Right lobe of liver (tissue), 6 donors: ENCODE data around the gene TK1. TPM values are rescaled to one million over a fixed set of nuclear protein-coding genes. Genes with fewer than 3 reads are reported as not detected.

Source experiments
- ATAC-seq, 4 donors: fragments of 200-7000 bp; cut with Tn5 transposase; one replicate each; pipeline ENCODE4 v1.9.1; 2020; ENCODE audit warnings: mild to moderate bottlenecking in 4 of 4, moderate library complexity in 4 of 4
- DNase-seq, 3 donors: peaks; one replicate each; pipeline ENCODE4 v3.0.0-alpha.2; 2020
- H3K27ac ChIP-seq, 3 donors: fragments of 200-600 bp; one replicate each; pipeline ENCODE4 v1.8.0; 2022
- H3K27me3 ChIP-seq, 2 donors: fragments of 200-600 bp; one replicate each; pipeline ENCODE4 v1.8.0; 2022
- H3K36me3 ChIP-seq, 4 donors: fragments of 200-600 bp; sonication (generic) in 1 of 4; one replicate each; pipeline versions ENCODE4 v1.5.1 to v1.8.0; 2017 to 2022; ENCODE audit warnings: control low read depth in 1 of 4
- H3K4me1 ChIP-seq, 4 donors: fragments of 200-600 bp; sonication (generic) in 1 of 4; one replicate each; pipeline versions ENCODE4 v1.5.1 to v1.8.0; 2017 to 2022; ENCODE audit warnings: control low read depth in 1 of 4
- H3K4me3 ChIP-seq, 3 donors: fragments of 200-600 bp; one replicate each; pipeline ENCODE4 v1.8.0; 2022
- H3K9me3 ChIP-seq, 4 donors: fragments of 200-600 bp; sonication (generic) in 1 of 4; one replicate each; pipeline versions ENCODE4 v1.5.1 to v1.8.0; 2017 to 2022; ENCODE audit warnings: control low read depth in 1 of 4
- CTCF ChIP-seq, 4 donors: fragments of 200-600 bp in 3 of 4; fragments of 450-650 bp in 1 of 4; IDR thresholded peaks; one replicate each; pipeline versions ENCODE4 v1.5.1 to v1.8.0; 2016 to 2022; ENCODE audit warnings: antibody characterized with exemption in 4 of 4, mild to moderate bottlenecking in 2 of 4
- POLR2A ChIP-seq: fragments of 450-650 bp; IDR thresholded peaks from one replicate; pipeline ENCODE4 v1.6.1; 2017; ENCODE audit warnings: antibody characterized with exemption, mild to moderate bottlenecking
- WGBS: methylation state at CpG from one replicate; pipeline ENCODE4 v1.1.6; 2018; ENCODE audit warnings: low coverage, low lambda C conversion rate; ENCODE audit not compliant: insufficient coverage; ENCODE audit errors: missing lambda C conversion rate; 5-methylcytosine and 5-hydroxymethylcytosine counted together
- intact Hi-C, 2 donors: fragments of 100-400 bp; cut with DNase I; formaldehyde crosslinking; loops; one replicate each; pipeline versions ENCODE4 v1.11.2 to v1.14.1; 2022
- total RNA-seq, 6 experiments: library from RNA; depleted of rRNA in 2 of 6; stranded (reverse); fragments of >200 nt in 2 of 6; fragmentation: NEBNext Ultra II Directional in 3 of 6; extraction: Animal tissue kit (Norgen Biotek cat#: 25700) in 3 of 6; gene quantifications; one replicate each; pipeline versions ENCODE4 v1.1.0 to v1.2.4, GENCODE V29; 2016 to 2023
- donor health status: DM: no; HTN: yes; CAD: no.
- donor health status: DM: no; HTN: no; CAD: no.
- donor health status: DM: no; HTN: no; CAD: no.
- donor health status: DM: no; HTN: yes; CAD: no.
- donor health status: DM: no; HTN: yes; CAD: no.

The TK1 gene
- total RNA-seq, 6 experiments from 2014 or later: 2.1 to 8.3 (median 4.7) TPM

GRCh38 chr17:78205124-78205775 lies 18.4 kb upstream of the TK1 start:
- DNase-seq: no peak
- H3K36me3 ChIP-seq: peaks cover 0 to 44% (median 23%) of the 10 kb centered on the region in 4 donors
- no peak for TF ChIP-seq CTCF (IDR thresholded peaks at IDR 0.05)
- TF ChIP-seq POLR2A: no peak
- H3K4me1 ChIP-seq: peaks cover 0 to 2% (median 0%) of the 10 kb centered on the region in 4 donors
- H3K27ac ChIP-seq: no peak overlapping the region
- H3K4me3 ChIP-seq: no peak overlapping the region
- peak in 2 of 4 donors; percentile 14 to 31 for ATAC-seq
- no peaks in the 10 kb centered on the region for H3K9me3 ChIP-seq
- H3K27me3 ChIP-seq: no peaks in the 10 kb centered on the region
- 17% methylated on average over 1 of the region's 17 CpGs for WGBS
- intact Hi-C loops: no loop called here

- Histone ChIP-seq H3K36me3 (peaks cover 0 to 44% (median 23%) of the 10 kb centered on the region in 4 donors), H3K4me1 (peaks cover 0 to 9% (median 0%) of the 10 kb centered on the region in 4 donors), H3K27ac (no peak overlapping the region), H3K4me3 (no peak overlapping the region), H3K27me3 (no peaks in the 10 kb centered on the region), H3K9me3 (no peaks in the 10 kb centered on the region)
- WGBS: no CpG with 5 or more reads among the region's 22 CpGs
- intact Hi-C loops: no loop called here
- peak in 3 of 4 donors; percentile 4 to 10 (median 7) for ATAC-seq
- DNase-seq: no peak
- TF ChIP-seq CTCF (IDR thresholded peaks at IDR 0.05) (no peak), POLR2A (no peak)
Observed at GRCh38 chr17:78204387-78205123, 17.7 kb upstream of the TK1 start.

DNA sequence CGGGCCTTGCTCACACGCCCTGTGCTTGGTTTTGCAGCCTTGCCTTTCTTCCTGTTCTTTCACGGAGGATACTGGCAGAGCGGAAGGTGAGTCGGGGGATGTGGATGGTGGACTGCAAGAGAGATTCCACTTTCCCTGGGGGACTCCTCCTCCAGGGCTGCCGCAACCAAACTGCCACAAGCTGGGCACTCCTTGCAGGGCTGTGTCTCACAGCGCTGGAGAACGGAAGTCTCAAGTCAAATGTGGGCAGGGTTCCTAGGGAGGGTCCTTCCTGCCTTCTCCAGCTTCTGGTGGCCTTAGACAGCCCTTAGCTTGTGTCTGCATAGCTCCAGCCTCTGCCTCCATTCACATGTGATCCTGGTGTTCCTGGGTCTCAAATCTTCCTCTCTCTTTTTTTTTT lies 15.8 kb upstream of the TK1 start:
- intact Hi-C loops: no loop called here
- peaks cover 0 to 10% (median 0%) of the 10 kb centered on the region in 4 donors for H3K4me1 ChIP-seq
- no peak for TF ChIP-seq POLR2A
- no peak for TF ChIP-seq CTCF (IDR thresholded peaks at IDR 0.05)
- H3K36me3 ChIP-seq: peaks cover 0 to 49% (median 26%) of the 10 kb centered on the region in 4 donors
- no peak overlapping the region for H3K27ac ChIP-seq
- no peak overlapping the region for H3K4me3 ChIP-seq
- no peaks in the 10 kb centered on the region for H3K27me3 ChIP-seq
- 96% methylated on average over 4 of the region's 8 CpGs for WGBS
- no peaks in the 10 kb centered on the region for H3K9me3 ChIP-seq
- DNase-seq (no peak), ATAC-seq (no peak)

GRCh38 chr17:78200451-78200850 lies 13.6 kb upstream of the TK1 start:
- ATAC-seq (peak in 1 of 4 donors; percentile 9), DNase-seq (no peak)
- intact Hi-C loops: no loop called here
- Histone ChIP-seq H3K4me3 (no peak overlapping the region), H3K27me3 (no peaks in the 10 kb centered on the region), H3K27ac (no peak overlapping the region), H3K36me3 (peaks cover 0 to 56% (median 38%) of the 10 kb centered on the region in 4 donors), H3K4me1 (peaks cover 0 to 10% (median 0%) of the 10 kb centered on the region in 4 donors), H3K9me3 (no peaks in the 10 kb centered on the region)
- 71% methylated on average over 6 of the region's 6 CpGs for WGBS
- TF ChIP-seq POLR2A: no peak
- no peak for TF ChIP-seq CTCF (IDR thresholded peaks at IDR 0.05)
